ENCODE results near the gene TUBD1.
A peak's percentile ranks its signal among the peaks of the same experiment; 100 is the strongest.
"Not testable (repeated sequence)": the region's sequence is repeated elsewhere in the genome, so short reads cannot be mapped to it uniquely, and the experiment has no call there.

TUBD1 gene, protein sequence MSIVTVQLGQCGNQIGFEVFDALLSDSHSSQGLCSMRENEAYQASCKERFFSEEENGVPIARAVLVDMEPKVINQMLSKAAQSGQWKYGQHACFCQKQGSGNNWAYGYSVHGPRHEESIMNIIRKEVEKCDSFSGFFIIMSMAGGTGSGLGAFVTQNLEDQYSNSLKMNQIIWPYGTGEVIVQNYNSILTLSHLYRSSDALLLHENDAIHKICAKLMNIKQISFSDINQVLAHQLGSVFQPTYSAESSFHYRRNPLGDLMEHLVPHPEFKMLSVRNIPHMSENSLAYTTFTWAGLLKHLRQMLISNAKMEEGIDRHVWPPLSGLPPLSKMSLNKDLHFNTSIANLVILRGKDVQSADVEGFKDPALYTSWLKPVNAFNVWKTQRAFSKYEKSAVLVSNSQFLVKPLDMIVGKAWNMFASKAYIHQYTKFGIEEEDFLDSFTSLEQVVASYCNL

DNA sequence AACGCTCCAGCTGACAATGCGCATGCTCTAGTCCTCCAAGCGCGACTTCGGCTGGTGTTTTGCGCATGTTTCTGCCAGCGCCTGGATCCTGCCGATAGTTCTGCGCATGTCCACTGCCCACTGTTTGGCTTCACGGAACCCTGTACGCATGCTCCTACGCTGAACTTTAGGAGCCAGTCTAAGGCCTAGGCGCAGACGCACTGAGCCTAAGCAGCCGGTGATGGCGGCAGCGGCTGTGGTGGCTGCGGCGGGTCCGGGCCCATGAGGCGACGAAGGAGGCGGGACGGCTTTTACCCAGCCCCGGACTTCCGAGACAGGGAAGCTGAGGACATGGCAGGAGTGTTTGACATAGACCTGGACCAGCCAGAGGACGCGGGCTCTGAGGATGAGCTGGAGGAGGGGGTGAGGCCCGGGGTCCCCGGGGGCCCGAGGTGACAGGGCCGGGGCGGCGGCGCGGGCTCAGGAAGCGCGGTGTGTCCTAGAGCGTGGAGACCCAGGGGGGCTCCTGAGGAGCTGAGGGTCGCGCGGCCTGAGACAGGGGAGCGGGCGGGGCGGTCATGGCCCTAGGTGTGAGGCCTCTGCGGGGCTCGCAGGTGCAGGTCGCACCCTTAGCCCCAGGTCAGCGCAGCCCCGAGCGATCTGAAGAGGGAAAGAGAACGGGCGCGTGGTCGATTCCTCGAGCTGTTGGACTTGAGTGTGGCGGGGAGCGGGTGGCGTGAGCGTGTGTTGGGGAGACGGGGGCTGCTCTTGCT is at the start of gene TUBD1, which contains the start of gene RPS6KB1:
Gene TUBD1, minus strand, starts transcription at position 20 of the 752 bp plus-strand sequence. CDS start 1,941 bp downstream, outside the sequence.
Gene RPS6KB1, plus strand, starts transcription at position 198 of the 752 bp plus-strand sequence. Its CDS starts 64 bp downstream, at position 262.
- DNase-seq = peak; percentile 99

DNA sequence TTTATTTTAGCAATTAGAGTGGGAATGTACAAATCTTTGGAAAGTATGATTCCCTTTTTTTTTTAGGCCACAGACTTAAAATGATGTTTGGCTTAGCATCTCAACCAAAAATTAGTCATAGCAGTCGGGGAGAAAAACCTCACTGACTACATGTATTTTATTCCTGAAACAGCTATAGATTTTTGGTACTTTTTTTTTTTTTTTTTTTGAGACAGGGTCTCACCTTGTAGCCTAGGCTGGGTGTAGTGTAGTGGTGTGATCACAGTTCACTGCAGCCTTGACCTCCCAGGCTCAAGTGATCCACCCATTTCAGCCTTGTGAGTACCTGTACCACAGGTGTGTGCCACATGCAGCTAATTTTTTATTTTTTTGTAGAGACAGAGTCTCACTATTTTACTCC is 48.4 kb upstream of the TUBD1 start:
- DNase-seq = no peak

DNA sequence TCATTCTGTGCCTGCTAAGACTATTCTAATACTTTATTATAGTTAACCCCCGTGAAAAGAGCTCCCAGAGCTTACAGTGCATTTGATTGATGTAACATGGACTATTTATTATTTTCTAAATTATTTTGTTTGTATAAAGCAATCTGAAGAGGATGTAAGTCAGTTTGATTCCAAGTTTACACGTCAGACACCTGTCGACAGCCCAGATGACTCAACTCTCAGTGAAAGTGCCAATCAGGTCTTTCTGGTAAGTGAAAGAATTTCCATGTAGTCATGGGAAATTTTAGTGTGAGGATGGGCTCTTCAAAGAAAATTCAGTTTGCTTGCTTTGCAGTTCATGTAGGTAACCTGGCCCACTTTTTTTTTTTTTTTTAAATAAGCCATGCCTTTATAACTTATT is 48.0 kb upstream of the TUBD1 start:
- DNase-seq = not testable (repeated sequence)

DNA sequence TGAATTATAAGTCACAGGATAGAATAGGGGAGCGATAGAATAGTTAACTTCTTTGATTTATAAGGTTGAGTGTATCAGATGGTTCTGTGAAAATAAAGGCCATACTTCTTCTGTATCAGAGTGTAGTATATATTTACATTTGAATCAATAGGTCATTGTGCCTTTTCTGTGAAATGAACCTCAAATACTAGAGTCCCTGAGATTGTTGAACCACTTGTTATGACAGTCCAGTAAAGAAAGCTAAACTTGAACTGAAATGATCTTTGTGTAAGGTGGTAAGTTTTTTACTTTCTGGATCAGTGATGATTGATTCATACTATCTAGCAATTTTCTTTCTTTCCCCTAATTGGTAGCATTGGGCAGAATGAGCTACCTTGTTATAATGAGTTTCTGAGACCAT is 40.6 kb upstream of the TUBD1 start:
- DNase-seq = not testable (repeated sequence)

DNA sequence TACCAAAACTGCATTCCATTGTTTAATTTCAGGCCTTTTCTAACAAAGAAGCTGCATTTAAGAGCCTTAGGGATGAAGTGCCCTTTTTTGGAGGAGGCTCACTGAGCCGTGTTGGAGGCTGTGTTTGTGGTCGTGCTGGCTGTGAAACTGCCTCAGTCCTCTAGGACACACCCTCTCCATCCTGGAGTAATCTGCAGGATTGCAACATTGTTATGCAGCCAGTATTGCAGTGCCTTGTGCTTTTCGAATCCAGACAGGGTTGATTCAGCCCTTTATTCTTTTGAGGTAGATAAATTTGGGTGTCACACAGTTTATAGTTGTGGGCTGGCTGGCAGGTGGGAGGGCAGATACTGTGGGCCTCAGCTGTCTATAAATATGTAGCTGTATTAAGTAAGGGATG is 38.0 kb upstream of the TUBD1 start:
- DNase-seq = not testable (repeated sequence)

DNA sequence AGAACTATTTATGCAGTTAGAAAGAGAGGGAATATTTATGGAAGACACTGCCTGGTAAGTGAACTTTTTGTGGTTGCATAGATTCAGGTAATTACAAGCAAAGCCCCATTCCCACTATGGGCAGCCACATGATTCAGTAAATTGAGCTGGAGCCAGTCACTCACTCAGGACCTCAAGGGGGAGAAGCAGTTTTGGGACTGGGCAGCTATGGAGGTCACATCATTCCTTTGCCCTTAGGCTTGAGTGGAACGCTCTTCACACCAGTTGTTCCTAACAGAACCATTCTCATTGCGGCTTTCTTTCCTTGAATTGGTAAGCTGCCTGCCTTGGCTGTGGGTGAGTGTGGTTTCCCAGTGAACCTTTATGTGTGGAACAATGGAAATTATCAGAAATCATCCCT is 37.4 kb upstream of the TUBD1 start:
- not testable (repeated sequence) for DNase-seq

DNA sequence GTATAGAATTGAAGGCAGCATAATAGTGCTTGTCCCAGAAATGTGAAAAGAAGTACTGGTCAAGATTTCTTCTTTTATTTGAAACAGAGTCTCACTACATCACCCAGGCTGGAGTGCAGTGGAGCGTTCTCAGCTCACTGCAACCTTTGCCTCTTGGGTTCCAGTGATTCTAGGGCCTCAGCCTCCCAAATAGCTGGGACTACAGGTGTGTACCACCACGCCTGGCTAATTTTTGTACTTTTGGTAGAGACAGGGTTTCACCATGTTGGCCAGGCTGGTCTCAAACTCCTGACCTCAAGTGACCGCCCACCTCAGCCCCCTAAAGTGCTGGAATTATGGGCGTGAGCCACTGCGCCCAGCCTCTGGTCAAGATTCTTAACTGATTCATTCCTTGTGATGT is 27.9 kb upstream of the TUBD1 start:
- not testable (repeated sequence) for DNase-seq

DNA sequence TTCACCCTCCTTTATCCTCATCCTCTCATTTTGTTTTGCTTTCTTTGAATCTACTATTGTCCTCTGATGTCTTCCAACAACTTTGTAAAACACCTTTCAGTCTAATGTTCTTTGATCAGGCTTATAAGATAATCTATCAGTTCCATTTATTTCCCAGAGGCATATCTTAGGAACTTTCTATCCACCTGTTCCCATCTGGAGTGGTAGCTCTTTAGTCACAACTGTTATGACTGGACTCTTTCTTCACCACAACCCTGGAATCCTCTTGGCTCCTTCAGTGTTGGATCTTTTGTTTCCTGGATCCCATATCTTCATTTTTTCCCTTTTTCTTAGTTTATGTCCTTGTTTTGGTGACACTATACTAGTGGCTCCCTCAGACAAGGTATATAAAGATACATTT is 23.7 kb upstream of the TUBD1 start:
- no peak for DNase-seq

DNA sequence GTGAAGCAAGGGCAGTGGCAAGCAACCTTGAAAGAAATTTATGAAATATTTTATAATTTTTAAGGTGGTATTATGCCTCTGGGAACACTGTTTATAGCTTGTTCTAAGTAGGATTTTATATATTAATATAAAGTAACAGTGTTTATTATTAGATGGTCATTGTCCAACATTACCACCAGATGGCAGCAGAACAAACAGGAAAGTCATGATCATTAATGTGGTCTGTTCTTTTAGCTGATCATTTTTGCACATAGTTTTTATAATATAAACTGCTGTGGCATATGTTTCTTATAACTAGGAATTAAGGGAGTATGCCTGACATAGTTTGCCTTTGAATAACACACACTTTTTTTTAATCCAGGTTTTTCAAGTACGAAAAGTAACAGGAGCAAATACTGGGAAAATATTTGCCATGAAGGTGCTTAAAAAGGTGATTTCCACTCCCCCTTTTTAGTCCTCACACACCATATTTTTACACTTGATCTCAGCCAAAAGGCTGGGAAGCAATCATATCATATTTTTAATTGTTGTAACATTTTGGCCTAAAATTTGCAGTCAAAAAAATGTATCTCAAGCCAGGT is 21.6 kb upstream of the TUBD1 start:
- no peak for DNase-seq

DNA sequence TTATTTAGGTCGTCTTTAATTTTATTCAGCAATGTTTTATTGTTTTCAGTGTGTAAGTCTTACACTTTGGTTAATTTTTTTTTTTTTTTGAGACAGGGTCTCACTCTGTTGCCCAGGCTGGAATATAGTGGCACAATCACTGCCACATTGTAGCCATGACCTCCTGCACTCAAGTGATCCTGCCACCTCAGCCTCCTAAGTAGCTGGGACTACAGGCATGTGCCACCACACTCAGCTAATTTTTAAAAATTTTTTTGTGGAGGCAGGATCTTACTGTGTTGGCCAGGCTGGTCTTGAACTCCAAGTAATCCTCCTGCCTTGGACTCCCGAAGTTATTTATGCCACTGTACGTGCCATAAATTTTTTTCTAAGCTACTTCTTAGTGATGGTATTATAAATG is 14.7 kb upstream of the TUBD1 start:
- no peak for DNase-seq

DNA sequence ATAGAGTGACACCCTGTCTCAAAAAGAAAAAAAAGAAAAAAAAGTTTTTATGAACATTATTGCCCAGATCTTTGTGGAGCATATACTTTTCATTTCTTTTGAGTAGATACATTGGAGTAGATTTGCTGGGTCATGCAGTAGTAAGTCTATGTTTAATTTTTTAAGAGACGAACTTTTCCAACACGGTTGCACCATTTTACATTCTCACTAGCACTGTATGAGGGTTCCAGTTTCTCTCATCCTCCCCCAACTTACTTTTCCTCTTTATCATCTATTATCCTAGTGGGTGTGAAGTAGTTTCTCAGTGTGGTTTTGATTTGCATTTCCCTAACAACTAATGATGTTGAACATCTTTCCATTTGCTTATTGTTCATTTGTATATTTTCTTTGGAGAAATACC is 10.7 kb upstream of the TUBD1 start:
- DNase-seq = no peak

DNA sequence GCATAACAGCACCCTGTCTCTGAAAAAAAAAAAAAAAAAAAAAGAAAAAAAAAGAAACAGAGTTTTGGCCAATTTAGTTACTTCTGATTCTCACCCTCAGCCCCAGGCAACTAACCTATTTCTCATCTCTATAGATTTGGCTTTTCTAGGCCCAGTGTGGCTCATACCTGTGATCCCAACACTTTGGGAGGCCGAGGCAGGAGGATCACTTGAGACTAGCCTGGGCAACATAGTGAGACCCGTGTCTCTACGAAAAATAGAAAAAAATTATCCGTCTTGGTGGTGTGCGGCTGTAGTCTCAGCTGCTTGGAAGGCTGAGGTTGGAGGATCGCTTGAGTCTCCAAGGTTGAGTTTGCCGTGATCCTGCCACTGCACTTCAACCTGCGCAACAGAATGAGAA is 8.9 kb upstream of the TUBD1 start:
- DNase-seq = no peak

DNA sequence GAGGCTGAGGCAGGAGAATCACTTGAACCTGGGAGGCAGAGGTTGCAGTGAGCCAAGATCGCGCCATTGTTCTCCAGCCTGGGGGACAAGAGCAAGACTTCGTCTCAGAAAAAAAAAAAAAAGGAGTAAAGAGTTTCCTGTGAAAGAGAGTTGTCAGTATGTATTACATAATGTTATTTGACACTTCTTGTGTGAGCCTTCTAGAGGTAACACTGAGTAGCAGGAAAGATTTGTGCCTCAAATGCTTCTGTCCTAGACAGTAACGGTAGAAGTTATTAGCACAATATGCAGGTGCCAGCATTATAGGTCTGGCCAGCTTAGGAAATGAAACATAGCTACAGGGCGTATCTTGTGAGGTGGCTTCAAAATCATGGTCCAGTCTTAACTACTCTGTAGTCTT is 6.4 kb upstream of the TUBD1 start:
- no peak for DNase-seq

DNA sequence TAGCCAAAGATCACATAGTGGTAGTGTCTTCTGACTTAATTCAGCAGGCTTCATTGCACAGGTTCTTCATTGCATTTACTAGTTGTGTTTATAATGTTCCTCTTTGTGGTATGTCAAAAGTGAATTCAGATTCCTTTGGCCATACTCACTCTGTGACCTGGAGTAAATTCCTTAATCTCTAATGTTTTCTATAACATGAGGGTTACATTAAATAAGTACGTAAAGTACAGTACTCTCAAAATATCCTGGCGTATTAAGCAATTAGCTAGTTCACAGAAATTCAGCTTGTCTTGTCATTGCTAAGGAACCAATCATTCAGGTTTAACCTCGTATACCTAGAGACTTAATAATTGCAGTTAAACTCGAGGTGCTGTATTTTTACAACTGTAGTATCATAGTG is 4.3 kb upstream of the TUBD1 start:
- no peak for DNase-seq

DNA sequence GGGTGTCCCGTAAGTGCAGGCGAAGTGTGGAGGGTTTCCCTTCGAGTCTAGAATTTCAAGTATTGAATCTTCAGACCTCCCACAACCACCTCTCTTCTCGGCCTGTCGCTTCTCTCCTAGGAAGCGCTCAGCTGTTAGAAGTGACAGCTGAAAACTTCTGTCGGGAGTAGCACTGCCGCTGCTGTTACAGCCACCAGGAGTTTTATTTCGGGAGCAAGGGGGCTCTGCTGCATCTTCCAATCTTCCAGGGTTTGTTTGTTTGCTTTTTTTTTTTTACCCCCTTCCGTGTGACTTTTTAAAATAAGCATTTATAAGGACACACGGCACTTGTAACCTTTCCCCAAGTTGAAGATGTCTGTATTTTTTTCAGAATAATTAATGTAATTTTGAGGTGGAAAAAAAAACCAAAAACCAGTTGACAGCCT is 945 bp upstream of the TUBD1 start:
- DNase-seq = no peak

DNA sequence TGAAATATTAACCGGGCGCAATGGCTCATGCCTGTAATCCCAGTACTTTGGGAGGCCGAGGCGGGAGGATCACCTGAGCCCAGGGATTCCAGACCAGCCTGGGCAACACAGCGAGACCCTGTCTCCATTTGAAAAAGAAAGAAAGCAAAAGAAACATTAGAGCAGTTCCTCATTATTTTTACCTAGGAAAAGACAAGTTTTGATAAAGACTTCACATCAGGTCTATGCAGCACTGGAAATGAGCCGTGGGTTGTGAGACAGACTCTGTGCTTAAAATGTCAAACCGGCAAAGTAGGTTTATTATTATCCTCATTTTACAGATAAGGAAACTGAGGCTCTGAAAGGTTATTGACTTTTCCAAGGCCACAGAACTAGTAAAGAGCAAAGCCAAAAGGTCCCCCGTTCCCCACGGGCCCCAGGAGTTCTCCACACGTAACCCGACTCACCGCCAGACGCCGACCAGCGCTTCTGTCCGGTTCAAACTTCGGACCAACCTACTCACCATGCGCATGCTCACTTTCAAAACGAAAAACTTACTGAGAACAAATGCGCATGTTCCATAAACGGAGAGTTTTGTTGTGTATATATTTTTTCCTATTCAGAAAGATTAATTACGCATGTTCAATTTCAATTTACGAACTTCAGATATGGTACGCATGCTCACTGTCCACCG is 356 bp downstream of the TUBD1 start:
- DNase-seq = no peak

DNA sequence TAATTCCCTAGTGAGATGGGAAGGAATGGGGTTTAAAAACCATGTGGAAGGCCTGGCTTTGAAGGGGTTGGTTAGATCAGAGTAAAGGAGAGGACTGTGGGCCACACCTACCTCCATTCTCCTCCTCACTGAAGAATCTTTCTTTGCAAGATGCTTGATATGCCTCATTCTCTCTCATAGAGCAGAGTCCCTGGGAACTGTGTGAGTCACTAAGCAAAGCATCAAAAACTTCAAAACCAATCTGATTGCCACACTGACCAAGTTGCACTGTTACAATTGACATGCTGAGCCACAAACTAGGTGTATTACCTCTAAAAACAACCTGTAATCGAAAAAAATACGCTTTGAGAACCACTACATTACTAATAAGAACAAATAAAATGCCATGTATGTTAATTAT is 2.0 kb downstream of the TUBD1 start:
- no peak for DNase-seq

DNA sequence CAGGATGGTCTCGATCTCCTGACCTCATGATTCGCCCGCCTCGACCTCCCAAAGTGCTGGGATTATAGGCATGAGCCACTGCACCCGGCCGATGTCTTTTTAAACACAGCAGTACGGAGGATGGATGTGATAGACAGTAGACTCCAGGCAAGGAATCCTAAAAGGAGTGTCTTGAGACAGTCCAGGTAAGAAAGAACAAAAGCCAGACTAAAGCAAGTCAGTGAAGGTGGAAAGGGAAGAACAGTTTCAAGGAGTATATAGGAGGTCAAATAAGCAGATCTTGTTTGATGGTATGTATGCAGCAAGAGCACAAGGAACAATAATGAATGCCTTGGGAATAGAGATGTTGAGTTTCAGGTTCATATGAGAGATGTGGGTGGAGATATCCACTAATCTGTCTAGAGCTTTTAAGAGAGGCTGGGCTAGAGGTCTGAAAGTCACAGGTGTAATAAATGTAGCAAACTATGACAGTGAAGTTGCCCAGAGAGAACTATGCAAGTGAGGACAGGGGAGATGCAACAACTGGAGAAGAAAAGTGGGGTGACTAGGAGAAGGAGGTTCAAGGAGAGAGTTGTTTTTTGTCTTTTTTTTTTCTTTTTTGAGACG is 4.5 kb downstream of the TUBD1 start:
- no peak for DNase-seq

DNA sequence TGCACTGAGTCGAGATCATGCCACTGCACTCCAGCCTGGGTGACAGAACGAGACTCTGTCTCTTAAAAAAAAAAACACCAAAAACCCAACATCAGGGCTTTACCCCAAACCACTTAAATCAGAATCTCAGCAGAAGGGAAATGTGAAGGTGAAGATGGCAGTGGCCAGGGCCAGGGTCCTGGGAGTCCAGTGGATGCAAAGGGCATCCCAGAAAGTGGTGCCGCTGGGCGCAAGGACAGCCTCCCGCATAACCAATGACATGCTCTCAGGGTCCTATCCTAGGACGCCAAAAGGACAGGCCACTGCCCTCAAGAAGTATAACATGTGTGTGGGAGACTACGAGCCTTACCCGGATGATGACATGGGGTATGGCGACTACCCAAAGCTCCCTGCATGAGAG is 7.9 kb downstream of the TUBD1 start:
- no peak for DNase-seq

DNA sequence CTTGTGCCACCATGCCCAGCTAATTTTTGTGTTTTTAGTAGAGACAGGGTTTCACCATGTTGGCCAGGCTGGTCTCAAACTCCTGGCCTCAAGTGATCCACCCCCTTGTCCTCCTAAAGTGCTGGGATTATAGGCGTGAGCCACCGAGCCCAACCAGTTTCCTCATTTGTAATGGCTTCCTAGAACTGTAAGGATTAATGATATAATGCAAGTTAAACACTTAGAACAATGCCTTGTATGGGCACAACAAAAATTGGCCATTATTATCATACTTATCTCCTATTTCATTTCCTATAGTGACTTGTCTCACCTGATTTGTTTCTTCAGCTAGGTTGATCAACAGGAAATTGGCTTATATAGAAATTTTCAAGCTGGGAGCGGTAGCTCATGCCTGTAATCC is 14.1 kb downstream of the TUBD1 start:
- DNase-seq = no peak

DNA sequence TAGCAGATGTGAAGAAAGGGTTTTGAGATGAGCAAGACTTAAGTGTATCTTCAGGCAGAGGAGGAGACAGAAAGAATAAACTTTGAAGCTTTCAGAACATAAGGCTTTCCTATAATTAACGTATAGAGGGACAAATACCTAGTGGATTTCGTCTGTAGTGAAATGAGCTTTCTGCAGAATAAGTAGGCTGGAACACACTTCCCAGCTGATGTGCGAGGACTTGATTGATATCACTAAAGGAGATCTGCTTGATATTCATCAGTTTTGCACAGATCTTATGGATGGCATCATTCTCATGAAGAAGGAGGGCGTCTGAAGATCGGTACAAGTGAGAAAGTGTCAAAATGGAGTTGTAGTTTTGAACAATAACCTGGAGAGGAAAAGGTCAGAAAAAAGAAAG is 14.8 kb downstream of the TUBD1 start:
- DNase-seq = no peak

DNA sequence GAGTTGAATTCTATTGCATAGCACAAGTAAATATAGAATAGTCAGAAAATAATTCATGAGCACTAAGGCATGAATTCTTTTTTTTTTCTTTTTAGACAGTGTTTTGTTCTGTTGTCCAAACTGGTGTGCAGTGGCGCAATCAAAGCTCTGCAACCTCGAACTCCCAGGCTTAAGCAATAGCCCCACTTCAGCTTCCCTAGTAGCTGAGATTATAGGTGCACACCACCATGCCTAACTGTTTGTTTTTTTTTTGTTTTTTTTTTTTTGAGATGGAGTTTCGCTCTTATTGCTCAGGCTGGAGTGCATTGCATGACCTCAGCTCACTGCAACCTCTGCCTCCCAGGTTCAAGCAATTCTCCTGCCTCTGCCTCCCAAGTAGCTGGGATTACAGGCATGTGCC is 16.6 kb downstream of the TUBD1 start:
- no peak for DNase-seq

DNA sequence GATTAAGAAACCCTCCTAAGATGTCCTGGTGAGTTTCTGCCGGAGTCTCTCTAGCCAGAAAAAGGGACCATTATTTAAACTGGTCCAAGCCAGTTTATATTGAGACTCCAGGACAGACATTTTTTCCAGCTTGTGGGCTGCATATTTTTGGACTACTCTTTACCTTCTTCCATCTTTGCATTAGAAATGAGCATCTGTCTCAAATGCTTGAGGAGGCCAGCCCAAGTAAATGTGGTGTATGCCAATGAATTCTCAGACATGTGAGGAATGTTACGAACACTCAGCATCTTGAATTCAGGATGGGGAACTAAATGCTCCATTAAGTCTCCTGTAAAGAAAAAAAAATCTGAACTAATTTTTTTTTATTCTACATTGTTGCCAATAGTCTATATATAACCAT is 18.4 kb downstream of the TUBD1 start:
- DNase-seq = no peak

Data from CD4-positive, alpha-beta T cell treated with Interferon gamma for 1 hour (primary cell).